Bronchial epithelial cell (primary cell): Measurements from ENCODE around the gene ATP2B1. TPM values are rescaled to one million over a fixed set of nuclear protein-coding genes. Genes with fewer than 3 reads are reported as not detected.
A peak's percentile ranks its signal among the peaks of the same experiment; 100 is the strongest.

Experiments used
- DNase-seq: peaks from one replicate; pipeline ENCODE4 v3.0.0-alpha.2; 2010; ENCODE audit warnings: low read depth
- FAIRE-seq: peaks from 2 replicates; lab custom pipeline; 2011; peaks lifted over from hg19 to GRCh38; lab: Jason Lieb, UNC
- H3K27me3 ChIP-seq: 2 replicates; pipeline ENCODE4 v1.5.1; 2011; ENCODE audit warnings: low read length; ENCODE audit not compliant: control insufficient read depth, insufficient read depth
- H3K36me3 ChIP-seq: 2 replicates; pipeline ENCODE4 v1.5.1; 2011; ENCODE audit warnings: low read length; ENCODE audit not compliant: control insufficient read depth, insufficient read depth
- H3K4me3 ChIP-seq: 2 replicates; pipeline ENCODE4 v1.5.1; 2011; ENCODE audit warnings: mild to moderate bottlenecking, low read depth, low read length, control low read depth
- total RNA-seq: library from RNA; depleted of rRNA; stranded (reverse); fragments of >200 nt; gene quantifications from 2 replicates; pipeline ENCODE4 v1.2.1, GENCODE V29; 2014
- TF ChIP-seq, protein P1 (sequence below): IDR thresholded peaks from 2 replicates; pipeline ENCODE4 v1.5.1; 2011; ENCODE audit warnings: mild to moderate bottlenecking, moderate library complexity, low read length, control low read depth, inconsistent platforms; ENCODE audit not compliant: insufficient read depth, severe bottlenecking

ATP2B1 gene
- total RNA-seq, 1 donor from 2014 or later: 69.8 TPM

DNA sequence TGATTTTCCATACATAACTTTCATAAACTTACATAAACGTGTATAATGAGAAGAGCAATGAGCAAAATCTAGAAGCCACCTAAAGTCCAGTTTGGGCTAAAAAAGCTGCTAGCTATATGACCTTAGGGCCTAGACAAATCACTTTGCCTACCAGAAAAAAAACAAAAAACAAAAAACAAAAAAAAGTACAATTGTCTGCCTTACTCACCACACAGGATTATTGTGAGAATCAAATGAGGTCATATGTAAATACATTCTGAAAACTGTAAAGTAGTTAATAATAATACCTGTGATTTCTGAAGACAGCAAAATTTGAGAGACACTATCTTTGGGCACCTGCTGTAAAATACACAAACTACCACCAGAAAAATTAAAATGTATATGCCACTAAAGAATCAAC, 4.2 kb downstream of the ATP2B1 start:
- no peak overlapping the region for H3K4me3 ChIP-seq
- H3K27me3 ChIP-seq: no peaks in the 10 kb centered on the region
- FAIRE-seq (no peak), DNase-seq (no peak)
- TF ChIP-seq, protein P1, sequence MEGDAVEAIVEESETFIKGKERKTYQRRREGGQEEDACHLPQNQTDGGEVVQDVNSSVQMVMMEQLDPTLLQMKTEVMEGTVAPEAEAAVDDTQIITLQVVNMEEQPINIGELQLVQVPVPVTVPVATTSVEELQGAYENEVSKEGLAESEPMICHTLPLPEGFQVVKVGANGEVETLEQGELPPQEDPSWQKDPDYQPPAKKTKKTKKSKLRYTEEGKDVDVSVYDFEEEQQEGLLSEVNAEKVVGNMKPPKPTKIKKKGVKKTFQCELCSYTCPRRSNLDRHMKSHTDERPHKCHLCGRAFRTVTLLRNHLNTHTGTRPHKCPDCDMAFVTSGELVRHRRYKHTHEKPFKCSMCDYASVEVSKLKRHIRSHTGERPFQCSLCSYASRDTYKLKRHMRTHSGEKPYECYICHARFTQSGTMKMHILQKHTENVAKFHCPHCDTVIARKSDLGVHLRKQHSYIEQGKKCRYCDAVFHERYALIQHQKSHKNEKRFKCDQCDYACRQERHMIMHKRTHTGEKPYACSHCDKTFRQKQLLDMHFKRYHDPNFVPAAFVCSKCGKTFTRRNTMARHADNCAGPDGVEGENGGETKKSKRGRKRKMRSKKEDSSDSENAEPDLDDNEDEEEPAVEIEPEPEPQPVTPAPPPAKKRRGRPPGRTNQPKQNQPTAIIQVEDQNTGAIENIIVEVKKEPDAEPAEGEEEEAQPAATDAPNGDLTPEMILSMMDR: no peak
- no peaks in the 10 kb centered on the region for H3K36me3 ChIP-seq

DNA sequence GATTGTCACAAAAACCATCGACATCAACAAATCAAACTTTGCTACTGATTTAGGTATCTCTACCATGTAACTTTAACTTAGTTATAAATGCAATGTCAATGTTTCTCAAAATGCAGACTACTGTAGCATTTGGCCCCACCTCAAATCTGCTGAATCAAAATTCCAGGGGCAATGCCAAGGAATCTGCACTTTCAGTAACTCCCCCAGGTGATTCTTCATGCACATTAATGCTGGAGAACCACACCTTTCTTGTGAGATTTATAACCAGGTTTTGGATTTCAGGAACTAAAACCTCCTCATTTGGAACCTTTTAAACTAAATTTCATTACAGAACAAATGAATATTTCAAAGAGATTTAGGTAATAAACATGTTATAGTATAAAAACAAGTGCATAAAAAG, 4.9 kb downstream of the ATP2B1 start:
- Histone ChIP-seq H3K27me3 (no peaks in the 10 kb centered on the region), H3K4me3 (no peak overlapping the region), H3K36me3 (no peaks in the 10 kb centered on the region)
- no peak for DNase-seq
- TF ChIP-seq, protein P1: no peak
- FAIRE-seq: no peak

DNA sequence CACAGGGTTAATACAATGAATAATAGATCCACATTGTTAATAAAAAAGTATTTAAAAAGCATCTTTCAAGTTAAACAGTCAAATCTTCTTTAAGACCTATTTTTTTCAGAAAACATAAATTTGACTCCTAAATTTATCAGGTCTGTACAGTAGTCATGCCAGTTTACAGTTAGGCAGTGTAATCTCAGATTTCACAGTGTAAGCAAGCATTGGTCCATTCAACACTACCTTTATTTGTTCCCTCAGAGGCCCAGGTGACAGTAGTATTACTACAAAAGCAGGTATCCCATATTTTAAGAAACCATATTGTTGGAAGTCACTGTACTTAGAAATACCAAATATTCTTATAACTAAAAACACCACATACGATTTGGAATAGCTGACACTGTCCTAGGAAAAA, 6.1 kb downstream of the ATP2B1 start:
- TF ChIP-seq, protein P1: no peak
- FAIRE-seq (no peak), DNase-seq (no peak)
- Histone ChIP-seq H3K36me3 (no peaks in the 10 kb centered on the region), H3K4me3 (no peak overlapping the region), H3K27me3 (no peaks in the 10 kb centered on the region)

DNA sequence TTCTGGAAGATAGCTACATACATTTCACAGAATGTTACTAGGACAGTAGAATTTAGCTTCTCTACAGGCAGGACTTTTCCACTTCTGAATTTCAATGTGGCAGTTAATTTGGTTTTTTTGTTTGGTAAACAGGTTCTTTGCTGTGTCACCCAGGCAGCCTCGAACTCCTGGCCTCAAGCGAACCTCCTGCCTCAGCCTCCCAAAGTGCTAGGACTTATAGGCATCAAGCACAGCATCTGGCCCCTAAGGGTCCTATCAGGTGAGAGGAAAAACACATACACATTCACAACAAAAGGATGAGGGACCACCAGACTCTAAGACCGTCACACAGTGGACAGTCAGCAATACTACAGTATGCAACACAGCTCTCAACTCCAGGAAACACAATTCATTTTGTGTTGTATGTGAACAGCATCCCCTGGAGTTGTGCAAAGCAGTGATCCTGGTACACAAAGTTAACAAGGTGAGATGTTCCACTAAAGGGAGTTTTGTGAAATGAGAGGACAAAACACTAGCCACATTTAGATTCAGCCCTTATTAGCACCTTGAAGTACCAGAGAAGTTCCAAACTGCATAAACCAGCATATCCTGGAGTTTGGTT, 6.9 kb downstream of the ATP2B1 start:
- TF ChIP-seq, protein P1: no peak
- DNase-seq (no peak), FAIRE-seq (no peak)
- no peaks in the 10 kb centered on the region for H3K36me3 ChIP-seq
- H3K4me3 ChIP-seq: no peak overlapping the region
- H3K27me3 ChIP-seq: no peaks in the 10 kb centered on the region

DNA sequence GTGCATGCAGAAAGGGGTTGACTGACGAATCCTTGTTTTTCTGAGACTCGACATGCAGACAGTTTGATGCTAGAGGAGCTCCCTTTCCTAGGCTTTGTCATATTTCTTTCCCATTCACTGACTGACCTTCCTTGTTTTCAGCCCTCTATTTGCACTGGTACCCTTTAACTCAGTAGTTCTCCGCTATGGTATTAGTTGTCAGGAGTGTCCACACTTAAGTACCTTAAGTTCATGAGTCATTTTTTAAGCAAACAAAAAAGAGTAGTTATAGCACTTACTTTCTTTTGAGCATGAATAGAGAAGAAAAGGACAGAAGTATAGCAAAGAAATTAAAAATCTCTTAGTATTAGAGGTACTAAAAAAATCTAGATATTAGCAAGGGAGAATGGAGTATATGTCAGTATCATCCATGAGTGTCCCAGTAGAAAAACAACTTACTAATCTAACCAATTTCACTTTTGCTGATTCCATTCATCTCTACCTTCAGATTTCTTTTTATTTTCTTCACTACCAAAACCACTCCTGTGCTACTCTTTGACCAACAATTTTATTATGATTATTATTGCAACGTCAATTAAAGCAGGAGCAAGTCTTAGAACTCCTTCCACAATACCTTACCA, 8.3 kb downstream of the ATP2B1 start:
- FAIRE-seq: no peak
- TF ChIP-seq, protein P1: no peak
- H3K36me3 ChIP-seq: no peaks in the 10 kb centered on the region
- H3K27me3 ChIP-seq: no peaks in the 10 kb centered on the region
- H3K4me3 ChIP-seq: no peak overlapping the region
- DNase-seq: peak; percentile 64
